ENCODE measurements around the gene WDR81. TPM values are rescaled to one million over a fixed set of nuclear protein-coding genes. Genes with fewer than 3 reads are reported as not detected.

Gene WDR81
- total RNA-seq, 1 experiment from 2014 or later, result 20.5 TPM

- peaks cover 4% of the 10 kb centered on the region; the same call in 1 of the 2 replicates for H4K20me1 ChIP-seq (ENCODE audit: insufficient read depth)
- no peak for TF ChIP-seq CTCF (conservative IDR thresholded peaks at IDR 0.05)
- no peak for TF ChIP-seq EZH2 (IDR thresholded peaks at IDR 0.05; ENCODE audit: low read depth)
- 0 out of 2 replicates have a peak, but pooled peaks cover 14% of the 10 kb centered on the region for H3K36me3 ChIP-seq (ENCODE audit: low read depth)
- intact Hi-C loops (cut with micrococcal nuclease; ENCODE audit: unreplicated experiment), result loop anchor here (10.0 kb wide), 1 partner anchor 303 kb away; no protein-coding TSS in a partner anchor
- no peak overlapping the region for H3K4me2 ChIP-seq
- no peaks in the 10 kb centered on the region for H3K9me3 ChIP-seq (ENCODE audit: insufficient read depth, low read depth)
- CTCF ChIA-PET, result no interaction called here
- peaks cover 20% of the 10 kb centered on the region for H3K79me2 ChIP-seq (ENCODE audit: low read depth)
- H3K4me3 ChIP-seq, result no peak overlapping the region
- H3K27ac ChIP-seq, result no peak overlapping the region
- H3K9me2 ChIP-seq (ENCODE audit: insufficient read depth), result no peaks in the 10 kb centered on the region
- no peak for DNase-seq
- H2AFZ ChIP-seq, result no peak overlapping the region
- H3F3A ChIP-seq (ENCODE audit: insufficient read depth, low read depth), result peaks cover 35% of the 10 kb centered on the region
- peaks cover 22% of the 10 kb centered on the region for H3K4me1 ChIP-seq (replicated peaks; ENCODE audit: insufficient read depth)
- H3K27me3 ChIP-seq (ENCODE audit: insufficient read depth, low read depth), result no peaks in the 10 kb centered on the region
- POLR2A ChIA-PET (ENCODE audit: unreplicated experiment), result no interaction called here
- no TSS peak for BruUV-seq (replicated peaks)
These were observed 12.2 kb upstream of the WDR81 start for GRCh38 chr17:1712271-1712670.

DNA sequence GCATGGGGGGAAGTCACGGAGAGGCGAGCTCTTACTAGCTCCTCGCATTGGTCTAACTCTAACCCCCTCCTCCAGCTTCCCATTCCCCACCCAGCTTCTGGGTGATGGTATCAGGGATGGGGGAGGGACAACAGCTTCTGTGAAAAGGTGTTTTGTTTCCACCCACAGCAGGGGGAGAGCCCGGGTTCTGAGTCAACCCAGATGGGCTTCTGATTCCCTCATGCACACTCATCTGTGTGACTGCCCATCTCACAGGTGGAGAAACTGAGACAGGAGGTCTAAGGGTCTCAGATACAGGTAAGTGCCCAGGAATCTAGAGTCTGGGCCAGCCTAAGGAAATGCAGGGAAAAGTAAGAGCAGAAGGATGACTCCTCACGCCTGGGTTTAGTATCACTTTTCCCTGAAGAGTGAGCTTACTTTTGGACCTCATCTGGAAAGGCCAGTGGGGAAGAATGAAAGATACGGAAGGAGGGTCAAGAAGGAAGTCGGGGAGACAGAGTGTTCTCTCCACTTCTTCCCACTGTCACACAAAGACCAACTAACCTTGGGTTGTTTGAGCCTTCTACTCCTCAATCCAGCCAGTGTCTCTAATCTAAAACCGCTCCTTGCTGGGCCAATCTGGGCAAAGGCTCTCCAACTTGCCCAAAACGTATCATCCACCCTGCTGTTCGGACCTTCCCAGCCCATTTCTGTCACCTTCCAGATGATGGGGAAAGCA, 11.2 kb upstream of the WDR81 start:
- no TSS peak for BruUV-seq (replicated peaks)
- Histone ChIP-seq H3K27me3 (ENCODE audit: insufficient read depth, low read depth) (no peaks in the 10 kb centered on the region), H3K4me1 (replicated peaks; ENCODE audit: insufficient read depth) (peaks cover 30% of the 10 kb centered on the region), H3K36me3 (ENCODE audit: low read depth) (0 out of 2 replicates have a peak, but pooled peaks cover 14% of the 10 kb centered on the region), H2AFZ (no peak overlapping the region), H3K9me3 (ENCODE audit: insufficient read depth, low read depth) (no peaks in the 10 kb centered on the region), H4K20me1 (ENCODE audit: insufficient read depth) (peaks cover 4% of the 10 kb centered on the region; the same call in 1 of the 2 replicates), H3K4me2 (peak overlapping the region; percentile 72), H3K79me2 (ENCODE audit: low read depth) (peaks cover 20% of the 10 kb centered on the region), H3F3A (ENCODE audit: insufficient read depth, low read depth) (peaks cover 43% of the 10 kb centered on the region), H3K9me2 (ENCODE audit: insufficient read depth) (no peaks in the 10 kb centered on the region), H3K27ac (no peak overlapping the region), H3K4me3 (peak overlapping the region; percentile 81; the same call in 1 of the 2 replicates)
- intact Hi-C loops (cut with micrococcal nuclease; ENCODE audit: unreplicated experiment), result loop anchor here (10.0 kb wide), 1 partner anchor 301 kb away; no protein-coding TSS in a partner anchor
- CTCF ChIA-PET, result interaction anchor here (0.5 to 1.9 kb wide), 5 partner anchors 29 to 152 kb away, joined by 3 to 8 read pairs (median 4); partner anchors contain the start of gene PRPF8
- POLR2A ChIA-PET (ENCODE audit: unreplicated experiment), result interaction anchor here (0.6 to 0.7 kb wide), 2 partner anchors 58 to 227 kb away, joined by 5 to 7 read pairs; no protein-coding TSS in a partner anchor
- TF ChIP-seq EZH2 (IDR thresholded peaks at IDR 0.05; ENCODE audit: low read depth) (no peak), CTCF (conservative IDR thresholded peaks at IDR 0.05) (no peak)
- no peak for DNase-seq

GRCh38 chr17:1713878-1714426, 10.6 kb upstream of the WDR81 start:
- H3K36me3 ChIP-seq (ENCODE audit: low read depth), result 0 out of 2 replicates have a peak, but pooled peaks cover 14% of the 10 kb centered on the region
- H3K4me1 ChIP-seq (replicated peaks; ENCODE audit: insufficient read depth), result peaks cover 33% of the 10 kb centered on the region
- TF ChIP-seq CTCF (conservative IDR thresholded peaks at IDR 0.05), result peak; percentile 63; the same call in 1 of the 2 replicates
- no peak for TF ChIP-seq EZH2 (IDR thresholded peaks at IDR 0.05; ENCODE audit: low read depth)
- CTCF ChIA-PET, result interaction anchor here (0.5 to 1.9 kb wide), 5 partner anchors 30 to 151 kb away, joined by 3 to 8 read pairs (median 4); partner anchors contain the start of gene PRPF8
- peak in 1 of 2 experiments; percentile 57 for DNase-seq
- H3K27ac ChIP-seq, result peak overlapping the region; percentile 81
- peak overlapping the region; percentile 72 for H3K4me2 ChIP-seq
- H3K9me3 ChIP-seq (ENCODE audit: insufficient read depth, low read depth), result no peaks in the 10 kb centered on the region
- H3K27me3 ChIP-seq (ENCODE audit: insufficient read depth, low read depth), result no peaks in the 10 kb centered on the region
- no TSS peak for BruUV-seq (replicated peaks)
- H2AFZ ChIP-seq, result no peak overlapping the region
- H3F3A ChIP-seq (ENCODE audit: insufficient read depth, low read depth), result peaks cover 48% of the 10 kb centered on the region
- peak overlapping the region; percentile 81 for H3K4me3 ChIP-seq
- POLR2A ChIA-PET (ENCODE audit: unreplicated experiment), result interaction anchor here (0.9 kb wide), 2 partner anchors 39 to 115 kb away, joined by 3 to 7 read pairs; partner anchors contain the start of gene SMYD4
- no peaks in the 10 kb centered on the region for H3K9me2 ChIP-seq (ENCODE audit: insufficient read depth)
- intact Hi-C loops (cut with micrococcal nuclease; ENCODE audit: unreplicated experiment), result loop anchor here (1.0 to 10.0 kb wide), 4 partner anchors 73 to 455 kb away; no protein-coding TSS in a partner anchor
- peaks cover 4% of the 10 kb centered on the region; the same call in 1 of the 2 replicates for H4K20me1 ChIP-seq (ENCODE audit: insufficient read depth)
- H3K79me2 ChIP-seq (ENCODE audit: low read depth), result peaks cover 20% of the 10 kb centered on the region
